MM.1S (cell line): ENCODE results near the gene SZT2.
"Not testable (repeated sequence)": the region's sequence is repeated elsewhere in the genome, so short reads cannot be mapped to it uniquely, and the experiment has no call there.

Source experiments
- DNase-seq: peaks from one replicate; pipeline ENCODE4 v3.0.0-alpha.2; 2015
- H2AFZ ChIP-seq: fragments of 300-600 bp; sonication (generic); 2 replicates; pipeline ENCODE4 v1.6.0; 2016; ENCODE audit warnings: antibody characterized with exemption, low read length
- H3F3A ChIP-seq: fragments of 300-600 bp; sonication (generic); 2 replicates; pipeline ENCODE4 v1.6.1; 2016; ENCODE audit warnings: mild to moderate bottlenecking, antibody characterized with exemption, low read length, moderate library complexity, mixed read lengths; ENCODE audit not compliant: insufficient read depth
- H3K27ac ChIP-seq: fragments of 300-600 bp; sonication (generic); 2 replicates; pipeline ENCODE4 v1.5.1; 2016; ENCODE audit warnings: mild to moderate bottlenecking, low read length
- H3K27me3 ChIP-seq: fragments of 300-600 bp; sonication (generic); replicated peaks from 2 replicates; pipeline ENCODE4 v1.6.0; 2016; ENCODE audit warnings: low read length; ENCODE audit not compliant: insufficient read depth
- H3K36me3 ChIP-seq: fragments of 300-600 bp; sonication (generic); replicated peaks from 2 replicates; pipeline ENCODE4 v1.6.1; 2016; ENCODE audit warnings: mild to moderate bottlenecking, low read length, mixed read lengths; ENCODE audit not compliant: insufficient read depth
- H3K4me1 ChIP-seq: fragments of 300-600 bp; sonication (generic); 2 replicates; pipeline ENCODE4 v1.6.1; 2016; ENCODE audit warnings: low read length, mixed read lengths
- H3K4me2 ChIP-seq: fragments of 300-600 bp; sonication (generic); 2 replicates; pipeline ENCODE4 v1.6.0; 2016; ENCODE audit warnings: low read depth, low read length
- H3K4me3 ChIP-seq: fragments of 300-600 bp; sonication (generic); 2 replicates; pipeline ENCODE4 v1.5.1; 2016; ENCODE audit warnings: low read length, mixed read lengths
- H3K79me2 ChIP-seq: fragments of 300-600 bp; sonication (generic); 2 replicates; pipeline ENCODE4 v1.6.1; 2016; ENCODE audit warnings: mixed run types, low read length, mixed read lengths
- H3K9ac ChIP-seq: fragments of 300-600 bp; sonication (generic); 2 replicates; pipeline ENCODE4 v1.6.1; 2016; ENCODE audit warnings: low read length, mixed read lengths
- H3K9me2 ChIP-seq: fragments of 300-600 bp; sonication (generic); replicated peaks from 2 replicates; pipeline ENCODE4 v1.6.1; 2016; ENCODE audit warnings: mild to moderate bottlenecking, low read length, mixed read lengths; ENCODE audit not compliant: insufficient read depth
- H3K9me3 ChIP-seq: fragments of 300-600 bp; sonication (generic); replicated peaks from 2 replicates; pipeline ENCODE4 v1.6.1; 2016; ENCODE audit warnings: mild to moderate bottlenecking, low read length, mixed read lengths; ENCODE audit not compliant: insufficient read depth
- H4K20me1 ChIP-seq: fragments of 300-600 bp; sonication (generic); 2 replicates; pipeline ENCODE4 v1.6.1; 2016; ENCODE audit warnings: mild to moderate bottlenecking, low read length, moderate library complexity, mixed read lengths; ENCODE audit not compliant: insufficient read depth
- EZH2 ChIP-seq: fragments of 300-600 bp; sonication (generic); optimal IDR thresholded peaks from 2 replicates; pipeline ENCODE3; 2017; ENCODE audit warnings: low read depth, mild to moderate bottlenecking, antibody characterized with exemption, low read length, mixed read lengths
- EZH2phosphoT487 ChIP-seq: fragments of 300-600 bp; sonication (generic); IDR thresholded peaks from 2 replicates; pipeline ENCODE4 v1.6.1; 2018; ENCODE audit warnings: antibody characterized with exemption, low read length
- TF ChIP-seq, protein P1 (sequence below): fragments of 300-600 bp; sonication (generic); IDR thresholded peaks from 2 replicates; pipeline ENCODE4 v1.5.1; 2016; ENCODE audit warnings: antibody characterized with exemption, low read length, mixed read lengths

The SZT2 gene

GRCh38 chr1:43405876-43406234 is 16.2 kb downstream of the SZT2 start:
- Histone ChIP-seq H3K27ac (no peak overlapping the region), H3K9me3 (no peaks in the 10 kb centered on the region), H3K79me2 (no peaks in the 10 kb centered on the region), H3K27me3 (no peaks in the 10 kb centered on the region), H3K4me2 (no peak overlapping the region), H3K36me3 (no peaks in the 10 kb centered on the region), H3K9me2 (no peaks in the 10 kb centered on the region), H3F3A (no peaks in the 10 kb centered on the region), H4K20me1 (no peaks in the 10 kb centered on the region), H3K9ac (no peak overlapping the region), H3K4me3 (no peak overlapping the region), H3K4me1 (no peaks in the 10 kb centered on the region), H2AFZ (no peak overlapping the region)
- no peak for DNase-seq
- TF ChIP-seq, protein P1, sequence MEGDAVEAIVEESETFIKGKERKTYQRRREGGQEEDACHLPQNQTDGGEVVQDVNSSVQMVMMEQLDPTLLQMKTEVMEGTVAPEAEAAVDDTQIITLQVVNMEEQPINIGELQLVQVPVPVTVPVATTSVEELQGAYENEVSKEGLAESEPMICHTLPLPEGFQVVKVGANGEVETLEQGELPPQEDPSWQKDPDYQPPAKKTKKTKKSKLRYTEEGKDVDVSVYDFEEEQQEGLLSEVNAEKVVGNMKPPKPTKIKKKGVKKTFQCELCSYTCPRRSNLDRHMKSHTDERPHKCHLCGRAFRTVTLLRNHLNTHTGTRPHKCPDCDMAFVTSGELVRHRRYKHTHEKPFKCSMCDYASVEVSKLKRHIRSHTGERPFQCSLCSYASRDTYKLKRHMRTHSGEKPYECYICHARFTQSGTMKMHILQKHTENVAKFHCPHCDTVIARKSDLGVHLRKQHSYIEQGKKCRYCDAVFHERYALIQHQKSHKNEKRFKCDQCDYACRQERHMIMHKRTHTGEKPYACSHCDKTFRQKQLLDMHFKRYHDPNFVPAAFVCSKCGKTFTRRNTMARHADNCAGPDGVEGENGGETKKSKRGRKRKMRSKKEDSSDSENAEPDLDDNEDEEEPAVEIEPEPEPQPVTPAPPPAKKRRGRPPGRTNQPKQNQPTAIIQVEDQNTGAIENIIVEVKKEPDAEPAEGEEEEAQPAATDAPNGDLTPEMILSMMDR = no peak
- TF ChIP-seq EZH2 = no peak
- TF ChIP-seq EZH2phosphoT487 = no peak

DNA sequence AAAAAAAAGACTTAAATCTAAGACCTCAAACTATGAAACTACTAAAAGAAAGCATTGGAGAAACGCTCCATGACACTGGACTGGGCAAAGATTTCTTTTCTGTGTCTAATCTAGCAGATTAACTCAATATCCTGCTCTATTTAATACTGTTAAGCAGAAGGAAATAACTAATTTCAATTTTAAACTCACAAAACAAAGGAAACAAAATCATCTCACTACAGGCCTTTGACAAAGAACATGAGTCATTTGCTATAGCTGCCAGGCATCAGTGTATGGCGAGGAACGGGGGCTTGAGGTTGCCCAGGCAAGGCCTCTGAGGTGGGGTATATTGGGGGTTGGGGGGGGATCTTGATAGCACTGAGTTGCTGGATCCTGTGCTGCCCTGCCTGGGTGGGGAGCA is 20.9 kb downstream of the SZT2 start:
- H3F3A ChIP-seq = no peaks in the 10 kb centered on the region

DNA sequence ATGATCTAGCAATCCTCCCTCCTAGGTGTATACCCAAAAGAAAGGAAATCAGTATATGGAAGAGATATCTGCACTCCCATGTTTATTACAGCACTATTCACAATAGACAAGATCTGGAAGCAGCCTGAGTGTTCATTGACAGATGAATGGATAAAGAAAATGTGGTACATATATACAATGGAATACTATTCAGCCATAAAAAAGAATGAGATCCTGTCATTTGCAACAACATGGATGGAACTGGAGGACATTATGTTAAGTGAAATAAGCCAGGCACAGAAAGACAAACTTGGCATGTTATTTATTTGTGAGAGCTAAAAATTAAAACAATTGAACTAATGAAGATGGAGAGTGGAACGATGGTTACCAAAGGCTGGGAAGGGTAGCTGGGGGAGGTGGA is 23.7 kb downstream of the SZT2 start:
- not testable (repeated sequence) for H3K9me2 ChIP-seq, H4K20me1 ChIP-seq, H3K36me3 ChIP-seq

More for the DNA sequence above, 20.9 kb downstream of the SZT2 start:
- H4K20me1 ChIP-seq = no peaks in the 10 kb centered on the region
- no peak for TF ChIP-seq EZH2phosphoT487
- no peak for TF ChIP-seq EZH2
- TF ChIP-seq, protein P1 = no peak
- H3K4me1 ChIP-seq = no peaks in the 10 kb centered on the region
- H3K9ac ChIP-seq = no peak overlapping the region
- no peaks in the 10 kb centered on the region for H3K9me2 ChIP-seq
- no peak overlapping the region for H3K4me3 ChIP-seq
- DNase-seq = no peak
- H3K4me2 ChIP-seq = no peak overlapping the region
- no peaks in the 10 kb centered on the region for H3K27me3 ChIP-seq
- H3K9me3 ChIP-seq = no peaks in the 10 kb centered on the region
- no peaks in the 10 kb centered on the region for H3K79me2 ChIP-seq
- H3K36me3 ChIP-seq = no peaks in the 10 kb centered on the region
- H3K27ac ChIP-seq = no peak overlapping the region
- no peak overlapping the region for H2AFZ ChIP-seq

DNA sequence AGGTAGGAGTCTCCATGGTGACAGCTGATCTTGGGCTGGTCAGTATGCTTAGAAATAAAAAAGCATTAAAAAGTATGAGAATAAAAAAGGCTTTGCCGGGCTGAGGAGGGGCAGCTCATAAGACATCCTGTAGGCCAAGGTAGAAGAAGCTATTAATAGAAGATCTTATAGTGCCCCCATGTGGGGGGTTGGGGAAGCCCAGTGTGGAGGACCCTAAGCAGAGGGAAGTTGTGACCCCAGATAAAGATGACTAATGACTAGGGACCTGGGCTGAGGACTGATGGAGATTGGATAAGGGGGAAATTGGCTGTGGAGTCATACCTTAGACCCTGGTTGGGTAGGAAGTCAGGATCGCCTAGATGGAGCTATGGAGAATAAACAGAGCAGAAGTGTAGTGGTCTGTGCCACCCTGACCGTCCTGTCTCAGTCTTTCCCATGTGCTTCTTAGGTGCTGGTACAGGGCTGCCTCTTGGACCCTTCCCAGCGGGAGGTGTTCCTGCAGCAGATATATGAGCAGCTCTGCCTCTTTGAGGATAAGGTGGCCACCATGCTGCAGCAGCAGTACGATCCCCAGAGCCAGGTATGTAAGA is 25.0 kb downstream of the SZT2 start:
- no peak overlapping the region for H3K9ac ChIP-seq
- H3F3A ChIP-seq = no peaks in the 10 kb centered on the region
- H3K27me3 ChIP-seq = no peaks in the 10 kb centered on the region
- no peak overlapping the region for H3K4me2 ChIP-seq
- no peaks in the 10 kb centered on the region for H3K9me3 ChIP-seq
- peak; percentile 43 for DNase-seq
- H3K4me3 ChIP-seq = no peak overlapping the region
- H3K4me1 ChIP-seq = no peaks in the 10 kb centered on the region
- no peak for TF ChIP-seq EZH2phosphoT487
- TF ChIP-seq, protein P1 = peak; percentile 53
- no peak for TF ChIP-seq EZH2
- H3K36me3 ChIP-seq = no peaks in the 10 kb centered on the region
- no peak overlapping the region for H3K27ac ChIP-seq
- no peaks in the 10 kb centered on the region for H3K79me2 ChIP-seq
- no peak overlapping the region for H2AFZ ChIP-seq
- H3K9me2 ChIP-seq = no peaks in the 10 kb centered on the region
- no peaks in the 10 kb centered on the region for H4K20me1 ChIP-seq

More for the DNA sequence above, 23.7 kb downstream of the SZT2 start:
- not testable (repeated sequence) for H3K27me3 ChIP-seq, H3F3A ChIP-seq, H3K4me1 ChIP-seq, H3K9me3 ChIP-seq, H2AFZ ChIP-seq, H3K79me2 ChIP-seq, DNase-seq, H3K9ac ChIP-seq, H3K4me2 ChIP-seq, H3K27ac ChIP-seq, H3K4me3 ChIP-seq
